Measurements from ENCODE around the gene RDX.
"Not testable (repeated sequence)": the region's sequence is repeated elsewhere in the genome, so short reads cannot be mapped to it uniquely, and the experiment has no call there.

RDX gene

DNA sequence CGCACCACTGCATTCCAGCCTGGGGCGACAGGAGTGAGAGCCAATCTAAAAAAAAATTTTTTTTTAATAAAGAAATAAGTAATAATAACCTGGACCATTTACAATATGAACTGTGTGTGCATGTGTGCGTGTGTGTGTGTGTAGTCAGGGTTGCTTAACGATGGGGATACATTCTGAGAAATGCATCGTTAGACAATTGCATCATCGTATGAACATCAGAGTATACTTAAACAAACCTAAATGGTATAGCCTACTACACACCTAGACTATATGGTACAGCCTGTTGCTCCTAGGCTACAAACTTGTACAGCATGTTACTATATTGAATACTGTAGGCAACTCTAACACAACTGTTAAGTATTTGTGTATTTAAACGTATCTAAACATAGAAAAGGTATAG, 26.4 kb downstream of the RDX start:
- no peak for DNase-seq

DNA sequence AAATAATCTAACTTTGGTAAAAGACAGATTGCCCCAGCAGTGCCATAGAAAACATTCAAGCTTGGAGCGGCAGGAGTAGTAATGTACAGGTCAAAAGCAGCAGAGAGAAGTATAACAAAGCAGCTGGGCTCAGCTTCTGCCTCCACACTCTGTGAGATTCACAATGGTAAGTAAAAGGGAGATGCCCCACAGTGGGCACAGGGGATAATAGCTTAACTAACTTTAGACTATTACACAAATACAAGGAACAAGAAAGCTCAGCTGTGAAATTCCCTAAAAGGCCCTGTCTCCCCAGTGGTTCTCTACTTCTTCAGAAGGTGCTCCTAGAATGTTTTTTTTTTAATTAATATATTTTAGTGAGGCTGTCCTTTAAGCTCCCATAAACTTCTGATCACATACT, 28.0 kb downstream of the RDX start:
- no peak for DNase-seq

DNA sequence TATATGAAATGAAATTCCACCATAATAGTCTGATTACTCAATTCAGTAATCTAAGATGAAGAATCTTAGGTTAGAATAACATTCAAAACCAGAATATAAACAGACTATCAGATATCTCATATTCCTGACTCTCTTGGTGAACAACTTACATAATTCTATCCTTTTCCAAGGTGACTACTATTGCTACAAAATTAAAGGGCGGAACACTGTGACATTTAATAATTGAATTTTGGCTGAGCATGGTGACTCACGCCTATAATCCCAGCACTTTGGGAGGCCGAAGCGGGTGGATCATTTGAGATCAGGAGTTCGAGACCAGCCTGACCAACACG, 34.4 kb downstream of the RDX start:
- DNase-seq, result no peak

DNA sequence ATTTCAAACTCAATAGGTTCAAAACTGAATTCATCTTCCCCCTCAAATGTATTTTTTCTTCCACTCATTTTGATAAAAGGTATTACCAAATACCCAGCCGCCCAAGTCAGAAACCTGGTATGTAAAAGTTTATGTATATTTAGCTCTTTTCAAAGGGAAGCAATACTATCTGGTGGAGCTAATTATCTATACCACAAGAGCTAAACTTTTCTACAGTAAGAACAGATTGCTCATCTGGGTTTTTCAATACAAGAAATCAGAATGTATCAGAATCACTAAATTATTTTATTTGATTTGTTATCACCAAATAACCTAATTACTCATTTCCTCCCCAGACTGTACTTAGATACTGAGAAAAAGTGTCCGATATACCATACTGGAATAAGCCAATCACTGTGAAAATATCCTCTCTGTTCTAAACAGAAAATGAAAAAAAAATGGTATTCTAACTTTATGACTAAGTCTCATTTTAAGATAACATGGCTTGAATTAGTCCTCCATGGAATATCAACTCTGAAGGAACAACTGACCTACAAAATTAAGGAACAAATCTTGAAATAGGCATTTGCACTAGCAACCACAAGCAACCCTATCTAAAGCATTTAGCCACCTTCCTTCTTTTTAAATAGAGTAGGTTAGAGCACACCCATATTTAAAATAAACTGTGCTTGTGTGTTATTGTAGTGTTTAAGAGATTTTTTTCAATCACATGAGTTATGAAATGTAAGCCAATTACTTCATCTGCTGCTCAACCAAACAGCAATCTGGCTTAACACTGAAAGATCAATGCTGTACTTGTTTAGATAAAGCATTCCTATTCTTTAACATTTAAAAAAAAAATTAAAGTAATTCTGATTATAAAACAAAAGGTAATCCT, 35.0 kb downstream of the RDX start:
- DNase-seq, result no peak

DNA sequence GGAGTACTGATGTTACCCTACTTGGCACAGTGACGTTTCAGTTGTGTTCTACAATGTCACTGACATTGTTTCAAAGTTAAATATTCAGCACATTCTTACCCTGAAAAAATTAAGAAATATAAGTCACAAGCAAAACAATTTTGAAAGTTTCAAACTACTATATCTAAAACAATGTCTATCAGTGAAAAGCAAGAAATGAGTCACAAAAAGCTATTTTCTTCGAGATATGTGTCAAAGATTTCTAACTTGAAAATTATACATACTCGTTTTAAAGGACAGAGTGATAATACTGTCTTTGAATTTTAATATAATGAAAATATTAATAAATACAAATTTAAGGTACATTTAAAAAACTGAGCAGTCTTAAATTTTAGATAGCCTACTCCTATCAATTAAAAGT, 42.9 kb downstream of the RDX start:
- no peak for DNase-seq

DNA sequence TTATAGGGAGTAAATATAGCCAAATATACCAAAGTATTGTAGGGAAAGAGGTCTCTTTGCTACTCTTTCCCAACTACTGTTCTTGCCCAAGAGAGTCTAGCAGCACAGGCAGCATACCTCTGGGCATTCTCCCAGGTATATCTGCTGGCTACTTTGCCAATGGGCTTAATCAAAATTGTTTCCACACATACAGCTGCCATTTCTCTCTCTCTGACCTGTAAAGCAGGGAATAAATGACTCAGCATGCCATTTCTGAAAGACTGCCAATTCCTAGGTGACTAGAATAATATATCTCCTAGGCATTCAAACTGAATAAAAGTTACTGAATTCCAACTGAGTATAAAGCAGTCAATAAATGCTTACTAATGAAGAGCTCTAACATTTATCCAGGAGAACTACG, 44.6 kb downstream of the RDX start:
- DNase-seq, result no peak

DNA sequence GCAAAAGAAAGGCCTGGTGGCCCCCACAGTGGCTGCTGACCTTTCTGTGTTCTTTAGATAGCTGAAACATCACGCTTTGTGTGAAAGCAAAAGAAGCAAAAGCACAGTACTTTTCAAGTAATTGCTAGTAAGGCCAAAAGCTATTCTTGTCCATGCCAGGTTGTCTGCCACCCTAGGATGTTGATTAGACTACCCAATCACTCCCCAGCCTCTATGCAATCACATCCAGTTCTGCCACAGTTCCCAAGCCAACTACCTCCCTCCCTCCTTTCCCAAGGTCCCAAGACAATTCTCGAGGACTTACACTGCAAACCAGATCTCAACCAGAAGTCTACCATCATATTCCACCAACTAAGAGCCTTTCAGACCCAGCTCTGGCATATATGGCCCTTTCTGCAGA, 46.2 kb downstream of the RDX start:
- DNase-seq, result no peak

DNA sequence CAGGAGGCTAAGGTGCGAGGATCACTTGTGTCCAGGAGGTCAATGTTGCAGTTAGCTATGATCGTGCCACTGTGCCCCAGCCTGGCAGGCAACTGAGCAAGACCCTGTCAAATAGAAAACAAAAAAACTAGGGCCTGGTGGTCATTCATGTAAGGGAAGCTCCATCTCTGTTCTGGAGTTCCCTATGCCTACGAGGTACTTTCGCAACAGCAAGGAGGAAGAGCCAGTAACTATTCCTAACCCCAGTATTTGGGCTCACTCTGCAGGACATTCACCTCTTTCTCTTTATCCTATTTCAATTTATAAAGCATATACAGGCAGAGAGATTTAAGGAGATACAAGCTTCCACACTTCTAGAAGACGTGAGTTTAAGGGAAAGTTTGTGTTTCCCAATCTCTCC, 46.6 kb downstream of the RDX start:
- no peak for DNase-seq

DNA sequence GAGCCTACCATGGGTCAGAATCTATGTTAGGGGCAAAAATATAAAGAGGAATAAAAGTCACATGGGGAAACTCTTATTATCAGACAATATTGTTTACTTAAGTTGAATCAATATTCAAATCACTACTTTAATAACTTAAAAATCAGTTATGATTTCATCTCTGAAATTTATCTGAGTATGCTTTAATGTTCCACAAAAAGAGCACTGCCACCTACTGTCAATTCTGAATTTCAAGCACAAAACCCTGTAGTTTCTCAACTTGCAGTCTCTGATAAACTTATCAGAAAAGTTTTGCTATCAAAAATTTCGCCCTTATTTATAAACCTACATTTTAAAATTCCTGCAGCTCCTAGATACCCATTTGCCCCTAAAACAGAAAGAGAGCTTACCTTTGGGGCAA, 47.3 kb downstream of the RDX start:
- no peak for DNase-seq

DNA sequence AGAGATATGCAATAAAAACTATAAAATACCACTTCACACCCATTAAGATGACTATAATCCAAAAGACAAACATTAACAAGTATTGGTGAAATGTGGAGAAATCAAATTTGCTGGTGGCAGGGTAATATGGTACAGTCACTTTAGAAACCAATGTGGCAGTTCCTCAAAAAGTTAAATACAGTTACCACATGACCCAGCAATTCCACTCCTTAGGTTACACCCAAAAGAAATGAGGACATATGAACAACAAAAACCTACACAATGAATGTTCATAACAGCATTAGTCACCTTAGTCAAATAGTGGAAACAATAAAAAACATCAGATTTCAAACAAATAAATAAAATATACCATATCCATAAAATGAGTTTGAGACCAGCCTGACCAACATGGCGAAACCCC, 52.6 kb downstream of the RDX start:
- DNase-seq, result no peak

DNA sequence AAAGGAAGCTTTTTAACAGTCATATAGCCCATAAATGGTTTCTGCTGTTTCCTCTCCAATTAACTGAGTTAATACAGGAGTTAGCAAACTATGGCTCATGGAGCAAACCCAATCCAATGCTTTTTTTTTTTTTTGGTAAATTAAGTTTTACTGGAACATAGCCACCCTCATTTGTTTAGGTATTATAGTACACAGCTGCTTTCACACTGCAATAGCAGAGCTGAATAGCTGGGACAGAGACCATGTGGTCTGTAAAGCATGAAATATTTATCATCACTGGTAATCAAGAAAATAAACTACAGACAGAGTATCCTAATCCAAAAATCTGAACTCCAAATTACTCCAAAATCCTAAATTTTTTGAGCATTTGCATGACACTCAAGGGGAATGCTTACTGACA, 53.7 kb downstream of the RDX start:
- DNase-seq, result no peak

DNA sequence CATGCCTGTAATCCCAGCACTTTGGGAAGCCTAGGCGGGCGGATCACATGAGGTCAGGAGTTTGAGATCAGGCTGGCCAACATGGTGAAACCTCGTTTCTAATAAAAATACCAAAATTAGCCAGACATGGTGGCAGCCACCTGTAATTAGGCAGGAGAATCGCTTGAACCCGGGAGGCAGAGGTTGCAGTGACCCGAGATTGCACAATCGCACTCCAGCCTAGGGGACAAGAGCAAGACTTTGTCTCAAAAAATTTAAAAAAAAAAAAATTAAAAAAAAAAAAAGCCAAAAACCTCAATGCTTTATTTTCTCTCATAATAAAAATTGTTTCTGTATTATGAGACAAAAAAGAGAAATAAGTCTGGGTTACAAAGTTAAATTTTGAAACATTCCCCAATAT, 54.2 kb downstream of the RDX start:
- no peak for DNase-seq

DNA sequence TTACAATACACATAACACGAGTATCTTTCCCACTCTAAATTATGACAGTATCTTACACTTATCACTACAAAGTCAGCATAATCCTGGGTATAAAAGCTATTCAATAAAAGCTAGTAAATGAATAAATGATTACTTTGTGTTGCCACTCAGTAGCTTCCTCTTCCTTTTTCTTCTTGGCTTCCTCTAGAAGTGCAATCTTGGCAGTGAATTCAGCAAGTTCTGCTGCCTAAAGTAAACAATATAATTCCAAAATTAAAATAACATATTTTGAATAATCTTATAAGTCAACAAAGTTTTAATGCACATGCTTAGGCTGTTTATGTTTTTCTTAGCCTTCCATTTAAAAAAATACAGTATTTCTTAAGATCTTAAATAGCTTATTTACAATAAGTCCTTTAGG, 60.4 kb downstream of the RDX start:
- no peak for DNase-seq

DNA sequence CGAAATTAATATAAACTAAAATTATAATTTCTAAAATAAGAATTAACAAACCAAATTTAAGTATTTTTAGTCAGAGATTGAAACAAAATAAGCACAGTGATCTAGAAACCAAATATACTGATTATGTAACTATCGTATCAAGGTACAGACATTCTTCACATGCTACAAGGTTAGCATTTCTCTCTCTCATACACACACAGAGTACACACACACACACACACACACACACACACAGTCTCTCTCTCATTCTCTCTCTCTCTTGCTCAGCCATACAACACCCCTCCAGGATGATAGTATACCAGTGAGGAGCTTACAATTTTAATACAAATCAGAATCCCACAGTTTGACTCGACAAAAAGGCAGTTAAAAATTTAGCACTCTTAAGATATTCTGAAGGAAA, 66.0 kb downstream of the RDX start:
- no peak for DNase-seq

DNA sequence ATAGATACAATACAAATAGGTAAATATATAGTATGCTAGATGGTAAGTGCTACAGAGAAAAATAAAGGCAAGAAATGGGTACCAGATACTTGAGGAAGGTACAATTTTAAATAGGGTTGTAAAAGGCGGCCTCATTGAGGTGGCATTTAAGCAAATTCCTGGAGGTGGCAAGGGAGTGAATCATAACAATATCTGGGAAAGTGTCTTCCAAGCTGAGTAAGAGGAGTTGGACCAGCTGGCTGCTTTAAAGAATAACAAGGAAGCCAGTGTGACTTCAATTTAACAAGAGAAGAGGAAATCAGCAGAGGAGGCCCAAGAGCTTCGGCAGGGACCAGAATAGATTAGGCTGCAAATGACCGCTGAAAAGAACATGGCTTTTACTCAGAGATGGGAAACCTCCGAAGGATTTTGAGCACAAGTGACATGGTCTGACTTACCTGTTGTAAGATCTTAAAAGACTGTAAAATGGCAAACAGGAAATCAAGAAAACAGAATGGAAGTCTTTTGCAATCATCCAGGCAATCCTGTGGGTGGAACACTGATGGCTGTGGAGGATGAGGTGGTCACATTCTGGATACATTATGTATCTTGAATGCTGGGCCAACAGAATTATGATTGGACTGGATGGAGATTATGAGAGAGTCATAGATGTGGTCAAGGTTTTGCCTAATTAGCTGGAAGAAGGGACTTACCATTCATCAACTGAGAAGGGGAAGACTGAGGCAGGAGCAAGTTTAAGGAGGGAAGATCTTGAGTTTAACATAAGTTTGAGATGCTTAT, 77.2 kb downstream of the RDX start:
- no peak for DNase-seq

DNA sequence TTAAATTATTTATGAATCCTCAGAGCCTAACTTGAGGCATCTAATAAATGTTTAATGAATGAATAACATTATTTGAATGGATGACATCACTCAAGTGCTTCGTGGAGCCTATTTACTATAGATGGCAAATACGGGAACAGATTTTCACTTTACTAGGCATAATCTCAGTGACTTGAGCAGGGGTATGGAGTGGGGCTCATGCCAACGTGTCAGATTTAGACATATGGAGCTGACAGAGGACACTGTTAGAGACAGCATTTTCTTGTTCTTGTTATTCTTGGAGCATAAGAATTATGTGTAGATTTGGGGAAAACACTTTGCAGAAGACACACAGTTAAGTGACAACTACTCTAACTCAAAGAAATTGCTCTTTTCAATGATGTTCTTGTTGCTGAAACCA, 78.5 kb downstream of the RDX start:
- no peak for DNase-seq

DNA sequence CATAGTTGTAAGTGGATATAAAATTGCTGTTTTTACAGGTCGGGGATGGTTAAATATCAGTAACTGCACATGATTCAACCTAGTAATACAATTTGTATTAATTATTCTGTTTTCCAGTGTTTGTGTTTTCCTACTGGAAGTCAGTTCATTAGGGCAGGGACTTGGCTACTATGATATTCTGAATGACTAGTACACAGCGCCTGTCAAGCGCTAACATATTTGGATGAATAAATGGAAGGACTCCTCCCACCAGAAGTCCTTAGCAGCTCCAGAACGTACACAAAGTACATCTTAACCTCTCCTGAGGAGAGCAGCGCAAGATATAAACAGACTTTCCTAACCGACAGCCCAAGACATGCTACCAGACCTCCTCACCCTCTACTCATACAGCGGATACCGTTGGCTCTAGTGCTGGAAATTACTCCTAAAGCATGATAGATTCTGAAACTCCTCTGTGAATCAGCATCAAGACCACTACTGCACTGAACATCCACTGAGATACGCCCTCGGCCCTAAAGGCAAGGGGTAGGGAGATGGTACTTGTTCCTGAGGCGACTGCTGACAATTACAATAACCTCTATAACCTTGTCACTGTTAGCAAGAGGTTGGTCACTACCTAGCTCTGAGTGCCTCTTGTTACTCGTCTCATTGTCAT, 79.1 kb downstream of the RDX start:
- DNase-seq, result no peak

DNA sequence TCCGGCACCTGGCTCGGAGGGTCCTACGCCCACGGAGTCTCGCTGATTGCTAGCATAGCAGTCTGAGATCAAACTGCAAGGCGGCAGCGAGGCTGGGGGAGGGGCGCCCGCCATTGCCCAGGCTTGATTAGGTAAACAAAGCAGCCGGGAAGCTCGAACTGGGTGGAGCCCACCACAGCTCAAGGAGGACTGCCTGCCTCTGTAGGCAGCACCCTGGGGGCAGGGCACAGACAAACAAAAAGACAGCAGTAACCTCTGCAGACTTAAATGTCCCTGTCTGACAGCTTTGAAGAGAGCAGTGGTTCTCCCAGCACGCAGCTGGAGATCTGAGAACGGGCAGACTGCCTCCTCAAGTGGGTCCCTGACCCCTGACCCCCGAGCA, 87.1 kb downstream of the RDX start:
- not testable (repeated sequence) for DNase-seq

DNA sequence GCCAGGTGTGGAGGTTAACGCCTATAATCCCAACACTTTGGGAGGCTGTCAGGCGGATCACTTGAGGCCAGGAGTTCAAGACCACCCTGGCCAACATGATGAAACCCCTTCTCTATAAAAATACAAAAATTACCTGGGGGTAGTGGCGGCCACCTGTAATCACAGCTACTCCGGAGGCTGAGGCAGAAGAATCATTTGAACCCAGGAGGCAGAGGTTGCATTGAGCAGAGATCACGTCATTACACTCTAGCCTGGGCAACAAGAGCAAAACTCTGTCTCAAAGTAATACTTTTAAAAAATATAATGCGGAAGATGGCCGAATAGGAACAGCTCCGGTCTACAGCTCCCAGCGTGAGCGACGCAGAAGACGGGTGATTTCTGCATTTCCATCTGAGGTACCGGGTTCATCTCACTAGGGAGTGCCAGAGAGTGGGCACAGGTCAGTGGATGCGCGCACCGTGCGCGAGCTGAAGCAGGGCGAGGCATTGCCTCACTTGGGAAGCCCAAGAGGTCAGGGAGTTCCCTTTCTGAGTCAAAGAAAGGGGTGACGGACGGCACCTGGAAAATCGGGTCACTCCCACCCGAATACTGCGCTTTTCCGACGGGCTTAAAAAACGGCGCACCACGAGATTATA, 87.6 kb downstream of the RDX start:
- not testable (repeated sequence) for DNase-seq

DNA sequence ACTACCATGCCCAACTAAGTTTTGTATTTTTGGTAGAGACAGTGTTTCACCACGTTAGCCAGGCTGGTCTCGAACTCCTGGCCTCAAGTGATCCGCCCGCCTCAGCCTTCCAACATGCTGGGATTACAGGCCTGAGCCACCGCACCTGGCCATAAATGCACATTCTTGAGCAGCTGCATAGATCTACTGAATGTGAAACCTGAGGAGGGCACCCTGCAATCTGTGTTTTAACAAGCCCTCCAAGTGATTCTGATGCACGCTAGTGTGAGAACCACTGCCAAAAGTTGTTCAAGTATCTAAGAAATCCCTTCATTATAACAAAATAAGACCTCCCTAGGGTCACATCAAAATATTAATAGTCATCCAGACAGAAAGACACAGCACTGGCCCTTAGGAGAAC, 89.3 kb downstream of the RDX start:
- no peak for DNase-seq

DNA sequence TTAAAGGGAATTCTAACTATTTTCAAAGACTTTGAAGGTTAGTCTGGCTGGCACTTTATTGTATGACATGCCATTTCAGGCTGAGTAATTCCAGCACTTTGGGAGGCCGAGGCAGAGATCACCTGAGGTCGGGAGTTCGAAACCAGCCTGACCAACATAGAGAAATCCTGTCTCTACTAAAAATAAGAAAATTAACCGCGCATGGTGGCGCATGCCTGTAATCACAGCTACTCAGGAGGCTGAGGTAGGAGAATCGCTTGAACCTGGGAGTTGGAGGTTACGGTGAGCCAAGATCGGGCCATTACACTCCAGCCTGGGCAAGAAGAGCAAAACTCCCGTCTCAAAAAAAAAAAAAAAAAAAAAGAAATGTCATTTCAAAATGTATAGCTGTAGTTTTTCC, 95.6 kb downstream of the RDX start:
- no peak for DNase-seq

DNA sequence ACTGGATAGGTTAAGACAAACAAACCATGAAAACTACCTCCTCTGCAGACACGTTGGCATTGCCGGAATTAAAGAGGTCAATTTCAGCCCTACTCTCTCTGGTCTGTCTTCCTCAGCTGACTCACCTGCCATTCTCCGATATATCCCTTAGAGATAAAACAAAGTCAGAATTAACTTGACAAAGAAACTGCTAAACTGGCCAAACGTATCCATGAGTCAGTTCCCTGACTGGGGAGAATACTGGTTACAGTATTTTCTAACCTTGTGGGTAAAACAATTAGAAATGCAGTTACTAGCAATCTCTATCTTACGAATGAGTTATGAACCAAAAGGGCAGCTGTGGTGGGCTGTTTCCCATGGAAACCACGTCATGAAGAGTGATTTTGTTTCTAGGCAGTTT, 96.2 kb downstream of the RDX start:
- no peak for DNase-seq

DNA sequence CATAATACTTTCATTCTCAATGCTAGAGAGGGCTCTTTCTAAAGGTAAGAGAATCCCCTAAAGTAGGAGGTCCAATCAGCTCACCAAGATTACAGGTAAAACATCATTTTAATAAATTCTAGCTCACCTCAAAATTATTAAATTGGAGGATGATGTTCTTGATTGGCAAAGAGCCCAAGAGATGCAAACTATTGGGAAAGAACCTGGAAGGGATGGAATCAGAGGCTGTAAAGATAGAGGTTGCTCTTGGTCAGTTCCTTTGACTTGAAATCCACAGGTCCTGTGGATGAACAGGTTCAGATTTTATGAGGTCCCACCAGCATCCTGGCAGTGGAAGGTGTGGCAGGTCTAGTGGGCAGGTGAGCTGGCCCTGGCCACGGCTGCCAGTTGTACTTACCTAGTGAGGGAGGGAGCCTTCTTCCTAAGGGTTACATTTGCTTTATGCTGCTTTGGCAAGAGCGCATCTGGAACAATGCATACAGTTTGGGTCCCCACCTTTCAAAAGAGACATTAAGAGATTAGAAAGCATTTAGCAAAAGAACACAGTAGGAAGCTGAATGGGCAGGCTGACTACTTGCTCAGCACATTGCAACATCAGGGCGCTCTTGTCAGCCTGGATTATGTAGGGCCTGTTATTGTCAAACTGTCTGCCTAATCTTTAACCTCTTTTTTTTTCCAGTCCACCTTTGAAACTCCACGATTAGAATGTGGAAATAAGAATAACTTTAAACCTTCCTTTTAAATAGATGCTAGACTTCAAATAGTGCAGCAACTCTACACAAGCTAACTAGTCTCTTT, 97.0 kb downstream of the RDX start:
- no peak for DNase-seq
